Measurements from ENCODE around the gene MORC3. TPM values are rescaled to one million over a fixed set of nuclear protein-coding genes. Genes with fewer than 3 reads are reported as not detected.

MORC3 gene
- total RNA-seq, 1 experiment from 2014 or later: 19.8 TPM

Other genes starting within 250 kb of the MORC3 start
- gene CBR3, start 185.1 kb upstream of the MORC3 start, total RNA-seq (2021; ENCODE audit: unreplicated experiment): 1.7 TPM
- 15.4 TPM for gene DOP1B, start 163.4 kb upstream of the MORC3 start, total RNA-seq (2021; ENCODE audit: unreplicated experiment)
- gene CHAF1B, start 65.2 kb downstream of the MORC3 start, total RNA-seq (2021; ENCODE audit: unreplicated experiment): 26.1 TPM
- gene CLDN14, start 159.9 kb downstream of the MORC3 start, total RNA-seq (2021; ENCODE audit: unreplicated experiment): not detected

Data from HCT116 (cell line).